IMR-90 (cell line): Measurements from ENCODE around the gene ADGRL1.

Experiments used
- BHLHE40 ChIP-seq: fragments of 150-350 bp; IDR thresholded peaks from 2 replicates; pipeline ENCODE4 v1.6.1; 2016; ENCODE audit warnings: mild to moderate bottlenecking, low read depth, low read length
- POLR2A ChIP-seq: IDR thresholded peaks from 2 replicates; pipeline ENCODE4 v1.6.1; 2012; ENCODE audit warnings: mild to moderate bottlenecking, low read depth, low read length
- TF ChIP-seq, protein P1 (sequence below): conservative IDR thresholded peaks from 2 replicates; pipeline ENCODE4 v1.5.1; 2012; ENCODE audit warnings: mild to moderate bottlenecking, low read depth, low read length, improper control_type of control experiment

- TF ChIP-seq, protein P1, sequence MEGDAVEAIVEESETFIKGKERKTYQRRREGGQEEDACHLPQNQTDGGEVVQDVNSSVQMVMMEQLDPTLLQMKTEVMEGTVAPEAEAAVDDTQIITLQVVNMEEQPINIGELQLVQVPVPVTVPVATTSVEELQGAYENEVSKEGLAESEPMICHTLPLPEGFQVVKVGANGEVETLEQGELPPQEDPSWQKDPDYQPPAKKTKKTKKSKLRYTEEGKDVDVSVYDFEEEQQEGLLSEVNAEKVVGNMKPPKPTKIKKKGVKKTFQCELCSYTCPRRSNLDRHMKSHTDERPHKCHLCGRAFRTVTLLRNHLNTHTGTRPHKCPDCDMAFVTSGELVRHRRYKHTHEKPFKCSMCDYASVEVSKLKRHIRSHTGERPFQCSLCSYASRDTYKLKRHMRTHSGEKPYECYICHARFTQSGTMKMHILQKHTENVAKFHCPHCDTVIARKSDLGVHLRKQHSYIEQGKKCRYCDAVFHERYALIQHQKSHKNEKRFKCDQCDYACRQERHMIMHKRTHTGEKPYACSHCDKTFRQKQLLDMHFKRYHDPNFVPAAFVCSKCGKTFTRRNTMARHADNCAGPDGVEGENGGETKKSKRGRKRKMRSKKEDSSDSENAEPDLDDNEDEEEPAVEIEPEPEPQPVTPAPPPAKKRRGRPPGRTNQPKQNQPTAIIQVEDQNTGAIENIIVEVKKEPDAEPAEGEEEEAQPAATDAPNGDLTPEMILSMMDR: no peak
- TF ChIP-seq POLR2A (no peak), BHLHE40 (no peak)
These were observed 43.1 kb downstream of the ADGRL1 start for GRCh38 chr19:14162871-14163297.
